Inflammatory macrophage treated with lipopolysaccharide for 4 hours (primary cell): ENCODE data around the gene SERTAD2.

ENCODE experiments used
- DNase-seq: peaks from one replicate; pipeline ENCODE4 v3.0.0-alpha.2; 2020

Gene SERTAD2

GRCh38 chr2:64653109-64654062 lies at the start of gene SERTAD2:
TSS of gene SERTAD2 (minus strand) at chr2:64653913. CDS start at chr2:64636871, 17,042 bp downstream.
- peak; percentile 87 for DNase-seq

GRCh38 chr2:64700133-64700809 lies 46.6 kb upstream of the SERTAD2 start:
- DNase-seq: peak; percentile 95

- DNase-seq: peak; percentile 85
These were observed 46.0 kb upstream of the SERTAD2 start for GRCh38 chr2:64699712-64700111.

- peak; percentile 81 for DNase-seq
These were observed 45.1 kb upstream of the SERTAD2 start for GRCh38 chr2:64698668-64699444.

GRCh38 chr2:64698177-64698643 lies 44.5 kb upstream of the SERTAD2 start:
- DNase-seq: no peak

GRCh38 chr2:64697297-64698176 lies 43.8 kb upstream of the SERTAD2 start:
- peak; percentile 72 for DNase-seq

GRCh38 chr2:64696636-64697035 lies 42.9 kb upstream of the SERTAD2 start:
- DNase-seq: no peak

GRCh38 chr2:64695721-64696261 lies 42.1 kb upstream of the SERTAD2 start:
- DNase-seq: no peak

GRCh38 chr2:64692401-64692800 lies 38.7 kb upstream of the SERTAD2 start:
- DNase-seq: no peak

GRCh38 chr2:64688909-64689308 lies 35.2 kb upstream of the SERTAD2 start:
- no peak for DNase-seq

GRCh38 chr2:64686283-64686956 lies 32.7 kb upstream of the SERTAD2 start:
- DNase-seq: no peak

- peak; percentile 67 for DNase-seq
These were observed 31.7 kb upstream of the SERTAD2 start for GRCh38 chr2:64685430-64685829.

- no peak for DNase-seq
These were observed 30.2 kb upstream of the SERTAD2 start for GRCh38 chr2:64683771-64684510.

GRCh38 chr2:64681479-64681967 lies 27.8 kb upstream of the SERTAD2 start:
- DNase-seq: no peak

GRCh38 chr2:64679673-64680425 lies 26.1 kb upstream of the SERTAD2 start:
- DNase-seq: no peak

- DNase-seq: peak; percentile 69
These were observed 25.3 kb upstream of the SERTAD2 start for GRCh38 chr2:64678771-64679590.

GRCh38 chr2:64677530-64677929 lies 23.8 kb upstream of the SERTAD2 start:
- no peak for DNase-seq

GRCh38 chr2:64675860-64676259 lies 22.1 kb upstream of the SERTAD2 start:
- DNase-seq: peak; percentile 65
